Epithelial cell of proximal tubule (primary cell): ENCODE results near the gene CELSR3. TPM values are rescaled to one million over a fixed set of nuclear protein-coding genes. Genes with fewer than 3 reads are reported as not detected.

Source experiments
- DNase-seq: peaks from one replicate; pipeline ENCODE4 v3.0.0-alpha.2; 2011; ENCODE audit warnings: low read depth
- H3K4me3 ChIP-seq: 2 replicates; pipeline ENCODE4 v1.5.1; 2011; ENCODE audit warnings: low read depth, mild to moderate bottlenecking, low read length
- total RNA-seq: library from RNA; depleted of rRNA; stranded (reverse); fragments of >200 nt; gene quantifications from 2 replicates; pipeline ENCODE4 v1.2.3, GENCODE V29; 2015
- TF ChIP-seq, protein P1 (sequence below): conservative IDR thresholded peaks from 2 replicates; pipeline ENCODE4 v1.5.1; 2012; ENCODE audit warnings: low read depth, mild to moderate bottlenecking, low read length

The CELSR3 gene
- total RNA-seq, 1 donor from 2014 or later, result 2.5 TPM

- TF ChIP-seq, protein P1, sequence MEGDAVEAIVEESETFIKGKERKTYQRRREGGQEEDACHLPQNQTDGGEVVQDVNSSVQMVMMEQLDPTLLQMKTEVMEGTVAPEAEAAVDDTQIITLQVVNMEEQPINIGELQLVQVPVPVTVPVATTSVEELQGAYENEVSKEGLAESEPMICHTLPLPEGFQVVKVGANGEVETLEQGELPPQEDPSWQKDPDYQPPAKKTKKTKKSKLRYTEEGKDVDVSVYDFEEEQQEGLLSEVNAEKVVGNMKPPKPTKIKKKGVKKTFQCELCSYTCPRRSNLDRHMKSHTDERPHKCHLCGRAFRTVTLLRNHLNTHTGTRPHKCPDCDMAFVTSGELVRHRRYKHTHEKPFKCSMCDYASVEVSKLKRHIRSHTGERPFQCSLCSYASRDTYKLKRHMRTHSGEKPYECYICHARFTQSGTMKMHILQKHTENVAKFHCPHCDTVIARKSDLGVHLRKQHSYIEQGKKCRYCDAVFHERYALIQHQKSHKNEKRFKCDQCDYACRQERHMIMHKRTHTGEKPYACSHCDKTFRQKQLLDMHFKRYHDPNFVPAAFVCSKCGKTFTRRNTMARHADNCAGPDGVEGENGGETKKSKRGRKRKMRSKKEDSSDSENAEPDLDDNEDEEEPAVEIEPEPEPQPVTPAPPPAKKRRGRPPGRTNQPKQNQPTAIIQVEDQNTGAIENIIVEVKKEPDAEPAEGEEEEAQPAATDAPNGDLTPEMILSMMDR, result peak; percentile 85
- peak overlapping the region; percentile 76 for H3K4me3 ChIP-seq
Observed at GRCh38 chr3:48663489-48664312, 1.0 kb upstream of the CELSR3 start.

GRCh38 chr3:48662145-48662752, 437 bp downstream of the CELSR3 start:
- H3K4me3 ChIP-seq, result peak overlapping the region; percentile 76
- TF ChIP-seq, protein P1, result no peak
- DNase-seq, result no peak

More at GRCh38 chr3:48663489-48664312, 1.0 kb upstream of the CELSR3 start:
- peak; percentile 88 for DNase-seq

DNA sequence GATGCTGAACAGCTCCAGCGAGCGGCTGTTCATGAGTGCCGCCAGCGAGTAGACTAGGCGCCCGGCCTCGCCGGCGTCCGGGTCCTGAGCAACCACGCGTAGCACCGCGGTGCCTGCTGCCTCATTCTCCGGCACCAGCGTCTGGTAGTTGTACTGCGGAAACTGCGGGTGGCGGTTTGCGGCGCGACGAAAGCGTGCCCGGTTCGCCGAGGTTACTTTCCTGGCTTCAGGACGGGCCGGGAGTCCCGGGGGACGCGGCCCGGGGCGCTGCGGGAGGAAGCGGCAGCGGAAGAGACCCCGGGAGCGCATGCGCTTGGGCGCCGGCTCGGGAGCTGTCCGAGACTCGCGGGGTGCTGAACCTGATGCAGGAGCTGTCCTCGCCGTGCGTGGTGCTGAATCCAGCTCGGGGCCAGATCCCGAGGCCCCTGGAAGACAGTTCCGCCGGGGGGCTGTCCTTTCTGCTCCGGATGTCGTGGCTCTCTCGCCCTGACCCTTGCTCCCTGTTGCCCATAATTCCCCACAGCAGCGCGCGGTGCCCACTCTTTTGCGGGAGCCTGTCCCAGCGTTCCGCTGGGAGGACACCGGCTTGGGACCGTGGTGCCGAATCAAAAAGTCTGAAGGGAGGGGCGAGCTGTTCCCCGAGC, 1.1 kb downstream of the CELSR3 start:
- TF ChIP-seq, protein P1, result no peak
- DNase-seq, result no peak
- H3K4me3 ChIP-seq, result peak overlapping the region; percentile 76

GRCh38 chr3:48660800-48661400, 1.8 kb downstream of the CELSR3 start:
- peak overlapping the region; percentile 76 for H3K4me3 ChIP-seq
- TF ChIP-seq, protein P1, result no peak
- no peak for DNase-seq

DNA sequence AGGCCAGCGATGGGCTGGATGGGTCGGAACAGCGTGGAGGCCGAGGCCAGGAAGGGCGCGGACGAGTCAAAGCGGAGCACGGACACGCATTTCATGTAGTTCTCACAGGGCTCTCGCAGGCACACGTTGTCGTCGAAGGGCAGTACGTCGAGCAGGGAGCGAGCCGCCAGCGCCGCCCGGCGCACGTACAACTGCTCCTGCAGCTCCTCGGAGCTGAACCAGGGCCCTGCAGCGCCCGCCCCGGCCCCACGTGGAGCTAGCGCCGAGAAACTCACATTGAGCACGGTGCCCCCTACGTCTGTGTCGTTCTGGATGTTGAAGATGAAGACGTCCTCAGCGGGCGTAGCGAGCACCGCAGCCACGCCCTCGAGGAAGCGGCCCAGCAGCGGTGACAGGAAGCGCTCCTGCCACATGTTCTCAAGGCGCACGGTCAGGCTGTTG, 5.8 kb downstream of the CELSR3 start:
- no peak for DNase-seq
- TF ChIP-seq, protein P1, result no peak
- peak overlapping the region; percentile 62 for H3K4me3 ChIP-seq

DNA sequence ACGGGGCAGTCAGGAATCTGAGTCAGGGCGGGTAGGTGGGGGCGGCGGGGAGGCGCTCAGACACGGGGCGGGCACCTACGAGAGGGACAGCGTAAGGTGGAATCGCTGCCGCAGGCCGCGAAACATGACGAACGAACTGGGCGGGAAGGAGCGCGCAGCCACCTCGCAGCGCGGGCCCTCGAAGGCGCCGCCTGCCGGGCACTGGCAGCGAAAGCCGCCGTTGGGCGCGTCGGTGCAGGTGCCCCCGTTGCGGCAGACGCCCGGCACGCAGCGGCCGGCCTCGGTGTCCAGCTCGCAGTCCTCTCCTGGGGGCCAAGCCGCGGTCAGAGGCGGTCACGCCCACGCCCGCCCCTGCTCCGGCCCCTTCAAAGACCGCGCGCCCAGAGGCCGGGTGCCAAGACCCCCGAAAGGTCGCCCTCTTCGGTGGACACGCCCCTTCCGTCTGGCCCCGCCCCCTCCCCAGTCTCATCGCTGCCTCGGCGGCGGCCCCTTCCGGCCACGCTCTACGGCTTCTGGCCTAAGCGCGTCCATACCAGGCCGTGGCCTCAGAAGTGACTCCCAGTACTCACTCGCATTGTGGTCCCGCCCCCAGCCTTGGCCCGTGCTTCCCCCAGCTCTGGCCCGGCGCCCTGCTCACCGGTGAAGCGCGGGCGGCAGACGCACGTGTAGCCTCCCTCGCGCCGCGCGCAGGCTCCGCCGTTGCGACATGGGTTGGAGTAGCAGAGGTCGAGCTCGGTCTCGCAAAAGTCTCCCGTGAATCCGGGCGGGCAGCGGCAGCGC, 6.4 kb downstream of the CELSR3 start:
- no peak for DNase-seq
- TF ChIP-seq, protein P1, result peak; percentile 65
- peak overlapping the region; percentile 62 for H3K4me3 ChIP-seq
